ENCODE results near the gene PTPRN2.

Gene PTPRN2

GRCh38 chr7:158618745-158619140 is 31.1 kb upstream of the PTPRN2 start:
- no peak for TF ChIP-seq CTCF (IDR thresholded peaks at IDR 0.05; ENCODE audit: low read depth, low read length)
- no peak overlapping the region for H3K4me3 ChIP-seq (ENCODE audit: low read depth, low read length)

- TF ChIP-seq CTCF (IDR thresholded peaks at IDR 0.05; ENCODE audit: low read depth, low read length): no peak
- H3K4me3 ChIP-seq (ENCODE audit: low read depth, low read length): no peak overlapping the region
These were observed 30.1 kb upstream of the PTPRN2 start for GRCh38 chr7:158617737-158618128.

- no peak for TF ChIP-seq CTCF (IDR thresholded peaks at IDR 0.05; ENCODE audit: low read depth, low read length)
- no peak overlapping the region for H3K4me3 ChIP-seq (ENCODE audit: low read depth, low read length)
These were observed 28.4 kb upstream of the PTPRN2 start for GRCh38 chr7:158616050-158616449.

GRCh38 chr7:158614700-158615099 is 27.1 kb upstream of the PTPRN2 start:
- no peak overlapping the region for H3K4me3 ChIP-seq (ENCODE audit: low read depth, low read length)
- no peak for TF ChIP-seq CTCF (IDR thresholded peaks at IDR 0.05; ENCODE audit: low read depth, low read length)

GRCh38 chr7:158613481-158613880 is 25.9 kb upstream of the PTPRN2 start:
- TF ChIP-seq CTCF (IDR thresholded peaks at IDR 0.05; ENCODE audit: low read depth, low read length): no peak
- no peak overlapping the region for H3K4me3 ChIP-seq (ENCODE audit: low read depth, low read length)

- no peak overlapping the region for H3K4me3 ChIP-seq (ENCODE audit: low read depth, low read length)
- no peak for TF ChIP-seq CTCF (IDR thresholded peaks at IDR 0.05; ENCODE audit: low read depth, low read length)
These were observed 24.9 kb upstream of the PTPRN2 start for GRCh38 chr7:158612546-158612945.

GRCh38 chr7:158611541-158611940 is 23.9 kb upstream of the PTPRN2 start:
- H3K4me3 ChIP-seq (ENCODE audit: low read depth, low read length): no peak overlapping the region
- no peak for TF ChIP-seq CTCF (IDR thresholded peaks at IDR 0.05; ENCODE audit: low read depth, low read length)

Data from WI38 (cell line).